Measurements from ENCODE around the gene DHX29.

DNA sequence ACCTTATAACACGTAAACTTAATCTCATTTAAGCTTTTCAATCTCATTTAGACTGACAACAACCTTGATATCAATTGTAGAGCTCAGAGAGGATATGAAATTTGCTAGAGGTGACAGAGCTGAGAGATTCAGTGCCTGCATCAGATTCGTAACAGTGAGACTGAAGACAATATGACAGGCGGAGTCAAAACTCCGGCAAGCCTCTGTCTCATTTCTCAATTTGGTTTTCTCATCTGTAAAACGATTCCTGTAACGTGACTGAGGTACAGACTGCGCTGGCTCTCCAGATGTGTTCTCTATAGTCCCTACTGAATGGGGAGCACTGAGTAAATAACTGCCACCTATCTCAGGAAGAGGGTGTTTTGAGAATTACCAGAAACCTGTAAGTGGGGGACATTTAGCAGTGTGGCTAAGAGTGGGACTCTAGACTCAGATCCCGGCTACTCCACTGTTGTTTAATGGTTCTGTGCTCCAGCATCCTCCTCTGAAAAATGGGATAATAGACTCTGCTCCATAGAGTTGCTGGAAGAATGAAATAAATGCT lies 77.3 kb downstream of the DHX29 start:
- TF ChIP-seq CTCF (IDR thresholded peaks at IDR 0.05): no peak
- no peak for TF ChIP-seq TCF7L2 (IDR thresholded peaks at IDR 0.05; ENCODE audit: low read depth, low read length)

Data from Panc1 (cell line).